ENCODE measurements around the gene MED20.
"Not testable (repeated sequence)": the region's sequence is repeated elsewhere in the genome, so short reads cannot be mapped to it uniquely, and the experiment has no call there.

The MED20 gene, protein sequence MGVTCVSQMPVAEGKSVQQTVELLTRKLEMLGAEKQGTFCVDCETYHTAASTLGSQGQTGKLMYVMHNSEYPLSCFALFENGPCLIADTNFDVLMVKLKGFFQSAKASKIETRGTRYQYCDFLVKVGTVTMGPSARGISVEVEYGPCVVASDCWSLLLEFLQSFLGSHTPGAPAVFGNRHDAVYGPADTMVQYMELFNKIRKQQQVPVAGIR

DNA sequence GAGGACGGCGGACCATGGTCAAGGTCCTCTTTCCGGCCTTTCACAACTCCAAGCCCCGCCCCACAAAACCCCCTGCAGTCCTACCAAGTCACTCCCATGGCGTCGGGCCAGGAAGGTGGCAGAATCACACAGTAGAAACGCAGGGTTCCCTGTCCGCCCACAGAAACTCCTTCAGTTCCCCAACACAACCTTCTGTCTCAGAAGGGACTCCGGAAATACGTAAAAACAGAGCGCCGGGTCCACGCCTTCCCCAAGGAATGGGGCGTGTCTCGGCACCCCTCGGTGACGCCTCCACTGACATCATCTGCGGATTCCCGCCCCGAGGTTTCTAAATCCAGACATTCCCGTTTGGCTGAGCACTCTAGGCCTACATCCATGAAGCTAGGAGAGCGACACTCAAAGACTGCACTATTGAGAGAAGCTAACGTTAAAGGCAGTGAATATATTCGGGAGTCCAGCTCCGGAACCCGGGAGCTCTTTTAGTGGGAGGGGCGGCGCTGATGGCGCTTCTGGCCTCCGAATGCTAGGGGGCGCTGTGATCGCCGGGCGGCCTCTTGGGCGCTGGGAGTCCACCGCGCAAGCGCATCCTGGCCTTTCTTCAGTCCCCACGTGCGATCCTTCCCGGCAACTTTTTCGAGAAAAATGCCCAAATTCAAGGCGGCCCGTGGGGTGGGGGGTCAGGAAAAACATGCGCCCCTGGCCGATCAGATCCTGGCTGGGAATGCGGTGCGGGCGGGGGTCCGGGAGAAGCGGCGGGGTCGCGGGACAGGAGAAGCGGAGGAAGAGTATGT, at the start of gene MED20, which contains the start of gene BYSL:
Gene MED20, minus strand, starts transcription at position 219 of the 791 bp plus-strand sequence. Its CDS starts 121 bp downstream, at position 98.
Gene BYSL, plus strand, starts transcription at position 579 of the 791 bp plus-strand sequence. Its CDS starts 64 bp downstream, at position 643.
- peak; percentile 38 for DNase-seq

DNA sequence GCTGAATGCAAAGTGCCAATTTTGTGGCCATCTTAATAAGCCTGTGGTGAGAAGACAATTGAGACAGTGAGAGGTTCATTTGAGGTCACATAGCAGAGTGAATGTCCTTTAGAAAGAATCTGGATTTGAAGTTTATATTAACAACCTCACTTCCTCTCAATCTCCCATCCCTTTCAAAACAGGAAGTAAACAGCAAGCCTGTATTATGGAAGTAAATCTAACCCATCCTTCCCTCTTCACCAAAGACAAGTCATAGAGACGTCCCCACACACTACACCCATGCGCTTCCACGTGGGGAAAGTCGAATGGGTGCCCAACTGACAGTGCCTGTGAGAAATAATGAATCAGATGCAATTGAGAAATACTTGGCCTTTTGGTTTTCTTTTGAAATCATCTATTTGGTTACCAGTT, 49.5 kb upstream of the MED20 start:
- DNase-seq = no peak

DNA sequence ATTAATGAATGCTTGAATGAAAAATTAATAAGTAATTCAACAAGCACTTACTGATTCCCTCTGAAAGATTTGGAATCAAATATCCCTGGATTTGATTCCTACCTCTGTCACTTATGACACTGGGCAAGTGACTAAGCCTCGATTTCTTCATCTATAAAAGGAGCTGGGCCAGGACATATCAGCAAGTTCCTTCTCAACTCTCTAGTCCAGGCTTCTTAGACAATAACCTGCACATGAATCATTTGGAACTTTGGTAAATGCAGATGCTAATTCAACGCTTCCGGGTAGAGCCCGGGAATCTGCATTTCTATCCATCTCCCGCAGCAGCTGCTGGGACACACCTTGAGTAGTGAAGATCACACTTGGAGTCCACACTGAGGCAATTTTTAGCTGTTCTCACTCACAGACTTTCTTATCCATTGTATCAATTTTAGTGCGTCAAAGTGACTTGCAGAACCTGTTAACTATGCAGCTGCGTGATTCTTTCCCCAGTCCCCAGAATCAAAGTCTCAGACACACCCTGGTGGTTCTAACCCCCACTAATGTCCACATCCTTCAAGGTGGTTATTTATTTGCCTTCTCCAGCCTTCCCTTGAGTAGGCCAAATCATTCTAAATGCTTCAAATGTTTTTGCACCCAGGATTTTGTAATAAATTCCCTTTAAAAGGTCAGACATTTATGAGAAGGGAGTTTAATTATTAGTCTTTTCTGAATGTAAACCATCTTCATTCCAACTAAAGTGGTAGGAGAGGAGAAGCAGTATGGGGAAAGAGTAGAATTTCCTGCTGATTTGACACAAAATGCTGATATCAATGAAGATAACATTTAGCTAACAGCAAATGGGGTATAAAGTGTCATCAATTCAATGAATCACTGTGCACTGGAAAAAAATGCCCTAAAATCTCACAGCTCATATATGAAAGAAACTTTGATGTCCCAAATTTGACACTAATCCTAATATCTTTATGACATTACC, 46.7 kb upstream of the MED20 start:
- no peak for DNase-seq

DNA sequence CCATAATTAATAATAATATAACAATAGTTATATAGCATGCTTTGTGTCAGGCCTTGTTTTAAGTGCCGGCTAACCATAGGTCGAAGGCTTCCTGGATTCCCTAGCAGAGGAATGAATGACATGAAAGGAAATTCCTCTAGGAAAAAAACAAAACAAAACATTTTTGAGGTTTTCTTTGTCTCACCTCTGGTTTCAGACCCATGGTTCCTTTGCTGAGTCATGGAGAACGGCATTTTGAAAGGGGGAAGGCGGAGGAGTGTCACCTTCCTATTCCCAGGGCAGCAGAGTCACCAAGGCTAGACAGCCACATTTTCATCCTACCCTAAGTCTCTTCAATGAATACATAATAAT, 46.0 kb upstream of the MED20 start:
- no peak for DNase-seq

DNA sequence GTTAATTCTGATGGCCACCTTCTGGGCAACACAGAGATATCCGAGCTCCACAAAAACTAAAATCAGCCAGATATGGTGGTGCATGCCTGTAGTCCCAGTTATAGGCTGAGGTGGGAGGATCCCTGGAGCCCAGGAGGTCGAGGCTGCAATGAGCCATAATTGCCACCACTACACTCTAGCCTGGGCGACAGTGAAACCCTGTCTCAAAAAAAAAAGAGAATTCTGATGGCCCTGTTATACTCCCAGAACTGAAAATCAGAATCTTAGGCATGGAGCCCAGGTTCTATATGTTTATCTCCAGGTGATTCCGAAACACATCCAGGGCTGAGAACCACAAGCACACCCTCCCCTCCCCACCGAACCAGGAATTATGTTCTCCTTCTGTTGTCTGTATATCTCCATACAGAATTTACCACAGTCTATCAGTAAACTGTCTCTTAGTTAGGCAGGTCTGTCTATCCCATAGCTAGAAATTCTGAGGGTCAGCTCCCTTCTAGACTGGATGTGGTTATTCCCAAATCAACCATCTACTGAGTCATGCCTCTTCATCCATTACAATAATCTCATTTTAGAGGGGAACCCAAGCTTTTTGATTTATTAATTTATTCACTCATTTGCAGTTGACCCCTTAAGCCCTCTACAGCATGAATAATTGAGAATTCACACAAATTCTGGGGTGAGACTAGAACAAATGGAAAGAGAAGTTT, 45.4 kb upstream of the MED20 start:
- DNase-seq = no peak

DNA sequence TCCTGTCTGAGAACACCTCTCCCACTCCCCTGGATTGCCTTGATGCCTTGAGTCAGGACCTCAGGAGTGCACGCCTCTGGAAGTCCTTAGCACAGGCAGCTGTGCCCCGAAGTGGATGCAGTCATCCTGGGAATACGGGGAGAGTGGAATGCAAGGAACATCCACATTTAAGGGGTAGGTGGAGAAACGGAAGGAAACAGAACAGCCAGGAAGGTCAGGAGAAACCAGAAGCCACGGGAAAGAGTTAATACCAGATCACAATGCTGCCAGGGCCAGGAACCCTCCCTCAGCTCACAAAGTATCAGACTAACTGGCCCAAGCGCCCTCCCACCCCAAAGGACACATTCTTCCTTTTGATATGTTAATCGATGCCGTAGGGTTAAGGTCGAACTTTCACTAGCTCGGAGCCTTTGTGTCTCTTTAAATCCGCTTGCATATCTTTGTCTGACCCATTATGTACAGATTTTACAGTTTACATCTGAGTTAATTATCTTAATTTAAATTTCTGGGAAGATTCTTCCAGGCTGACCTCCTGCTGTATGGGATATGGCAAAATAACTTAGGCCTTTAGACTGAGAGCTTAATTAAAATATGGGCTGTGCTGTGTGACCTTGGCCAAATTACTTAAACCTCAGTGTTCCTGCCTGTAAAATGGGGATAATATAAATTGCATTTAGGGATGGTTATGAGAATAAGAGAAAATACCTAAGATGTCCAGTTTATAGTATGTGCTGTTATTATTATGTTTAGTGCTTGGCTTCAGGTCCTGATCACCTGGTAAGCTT, 44.7 kb upstream of the MED20 start:
- DNase-seq = no peak

DNA sequence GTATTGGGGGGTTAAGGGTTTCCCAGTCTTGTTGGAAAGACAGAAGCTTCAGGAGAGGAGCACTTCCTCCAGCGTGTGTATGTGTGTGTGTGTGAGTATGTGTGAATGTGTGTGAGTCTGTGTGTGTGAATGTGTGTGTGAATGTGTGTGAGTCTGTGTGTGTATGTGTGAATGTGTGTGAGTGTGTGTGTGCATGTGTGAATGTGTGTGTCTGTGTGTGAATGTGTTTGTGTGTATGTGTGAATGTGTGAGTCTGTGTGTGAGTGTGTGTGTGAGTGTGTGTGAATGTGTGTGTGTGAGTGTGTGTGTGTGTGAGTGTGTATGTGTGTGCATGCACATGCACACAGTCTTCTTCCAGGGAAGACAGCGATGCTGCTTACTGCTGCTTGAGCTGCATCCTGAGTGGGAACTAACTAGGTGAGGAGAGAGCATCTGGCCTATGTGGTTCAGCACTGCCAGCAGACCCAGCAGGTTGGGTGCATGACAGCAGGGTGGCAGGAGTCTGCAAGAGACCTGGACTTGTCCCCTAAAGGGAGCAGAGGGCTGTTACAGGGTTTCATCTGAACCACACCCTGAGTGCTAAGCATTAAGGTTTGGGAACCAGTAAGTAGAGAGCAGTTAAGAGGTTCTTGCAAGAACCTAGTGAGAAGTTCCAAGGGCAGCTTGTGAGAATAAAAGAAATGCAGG, 43.4 kb upstream of the MED20 start:
- DNase-seq = no peak

DNA sequence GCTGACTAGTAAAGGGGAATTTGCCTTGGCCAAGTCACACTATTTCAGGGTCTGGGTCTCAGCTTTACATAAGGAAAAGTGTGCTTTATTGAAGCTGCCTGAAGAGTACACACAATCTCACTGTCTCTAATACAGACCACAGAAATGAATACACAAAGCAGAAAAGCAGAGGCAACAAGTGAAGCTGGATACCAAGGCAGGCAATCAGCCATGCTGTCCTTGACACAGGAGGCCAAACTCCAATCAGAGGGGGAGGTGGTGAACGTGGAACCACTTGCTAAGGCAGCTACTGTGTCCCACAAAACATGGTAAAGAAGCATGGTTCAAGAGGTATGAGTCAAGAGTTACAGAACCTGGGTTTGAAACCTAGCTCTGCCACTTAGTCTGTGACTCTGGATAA, 42.4 kb upstream of the MED20 start:
- no peak for DNase-seq

DNA sequence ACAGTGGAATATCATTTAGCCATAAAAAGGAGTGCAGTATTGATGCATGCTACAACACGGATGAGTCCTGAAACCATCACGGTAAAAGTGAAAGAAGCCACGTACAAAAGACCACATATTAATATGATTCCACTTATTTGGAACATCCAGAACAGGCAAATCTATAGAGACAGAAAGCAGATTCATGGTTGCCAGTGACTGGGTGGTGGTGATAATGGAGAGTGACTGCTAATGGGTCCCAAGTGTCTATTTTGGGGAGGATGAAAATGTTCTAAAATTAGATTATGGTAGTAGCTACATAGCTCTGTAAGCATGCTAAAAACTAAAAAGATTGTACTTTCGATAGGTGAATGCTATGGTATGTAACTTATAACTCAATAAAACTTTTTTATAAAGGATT, 39.1 kb upstream of the MED20 start:
- no peak for DNase-seq

DNA sequence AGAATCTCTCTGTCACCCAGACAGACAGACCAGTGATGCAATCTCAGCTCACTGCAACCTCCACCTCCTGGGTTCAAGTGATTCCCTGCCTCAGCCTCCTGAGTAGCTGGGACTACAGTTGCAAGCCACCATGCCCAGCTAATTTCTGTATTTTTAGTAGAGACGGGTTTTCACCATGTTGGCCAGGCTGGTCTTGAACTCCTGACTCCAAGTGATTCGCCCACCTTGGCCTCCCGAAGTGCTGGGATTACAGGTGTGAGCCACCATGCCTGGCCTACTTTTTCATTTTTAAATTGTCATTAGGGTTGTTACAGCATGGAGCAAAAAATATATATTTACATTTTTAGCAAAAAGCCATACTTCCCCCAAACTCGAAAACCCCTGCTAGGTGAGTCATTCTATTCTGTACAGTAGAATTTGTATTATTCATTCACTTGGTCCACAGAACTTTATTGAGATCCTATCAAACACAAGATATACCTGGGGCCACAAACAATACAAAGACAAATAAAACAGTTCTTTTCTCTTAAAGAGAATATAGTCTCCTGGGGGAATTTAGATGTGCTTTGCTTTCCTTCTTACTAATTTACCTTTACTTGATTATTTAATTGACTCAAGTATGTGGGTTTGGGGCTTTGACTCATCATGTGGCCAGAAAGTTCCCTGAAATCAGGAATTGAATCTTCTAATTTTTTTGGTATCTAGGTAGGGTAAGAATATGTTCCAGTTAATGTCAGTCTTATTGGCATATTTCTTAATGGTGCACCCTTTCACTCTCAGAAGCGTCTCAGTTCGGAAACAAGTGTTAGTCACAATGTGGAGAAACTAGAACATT, 37.3 kb upstream of the MED20 start:
- DNase-seq = no peak

DNA sequence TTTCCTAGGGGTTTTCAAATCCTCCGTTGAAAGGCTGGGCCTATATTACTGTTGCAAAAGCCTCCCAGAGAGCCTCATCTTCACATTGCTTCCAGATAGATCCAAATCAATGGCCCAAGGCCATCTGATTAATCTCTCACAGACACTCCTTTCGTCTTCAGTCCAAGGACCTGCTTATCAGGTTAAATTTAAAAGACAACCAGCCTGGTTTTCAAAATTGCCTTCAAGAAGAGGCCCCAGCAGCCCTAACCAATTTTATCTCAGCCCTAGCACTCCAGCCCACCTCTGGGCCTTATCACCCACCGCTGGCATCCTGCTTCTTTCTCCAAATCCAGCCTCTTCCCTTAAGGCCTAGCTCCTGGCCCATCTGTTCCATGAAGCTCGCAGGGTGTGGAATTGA, 36.2 kb upstream of the MED20 start:
- no peak for DNase-seq

DNA sequence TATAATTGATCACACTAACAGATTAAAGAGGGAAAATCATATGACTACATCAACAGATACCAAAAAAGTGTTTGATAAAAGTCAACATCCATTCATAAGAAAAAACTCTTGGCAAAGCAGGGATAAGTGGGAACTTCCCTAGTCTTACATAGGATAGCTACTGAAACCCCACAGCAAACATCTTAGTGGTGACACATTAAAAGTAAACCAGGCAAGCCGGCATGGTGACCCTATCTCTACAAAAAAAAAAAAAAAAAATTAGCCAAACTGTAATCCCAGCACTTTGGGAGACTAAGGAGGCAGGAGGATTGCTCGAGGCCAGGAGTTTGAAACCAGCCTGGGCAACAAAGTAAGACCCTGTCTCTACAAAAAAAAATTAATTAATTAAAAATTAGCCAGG, 34.5 kb upstream of the MED20 start:
- no peak for DNase-seq

DNA sequence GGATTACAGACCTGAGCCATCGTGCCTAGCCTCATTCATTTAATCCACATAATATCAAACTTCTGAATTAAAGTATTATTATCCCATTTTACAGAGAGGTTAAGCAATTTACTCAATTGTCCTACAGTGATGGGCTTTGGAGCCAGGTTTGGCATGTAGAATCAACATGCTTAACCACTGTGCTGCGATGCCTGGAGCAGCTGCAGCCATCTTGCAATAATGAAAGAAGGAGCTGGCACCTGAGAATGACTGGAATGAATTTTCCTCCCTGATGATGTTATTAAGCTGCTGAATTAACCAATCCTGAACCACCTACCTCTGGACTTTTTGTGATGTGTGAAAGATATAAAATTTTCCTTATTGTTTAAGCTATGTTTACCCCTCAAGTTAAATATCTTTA, 33.7 kb upstream of the MED20 start:
- no peak for DNase-seq

DNA sequence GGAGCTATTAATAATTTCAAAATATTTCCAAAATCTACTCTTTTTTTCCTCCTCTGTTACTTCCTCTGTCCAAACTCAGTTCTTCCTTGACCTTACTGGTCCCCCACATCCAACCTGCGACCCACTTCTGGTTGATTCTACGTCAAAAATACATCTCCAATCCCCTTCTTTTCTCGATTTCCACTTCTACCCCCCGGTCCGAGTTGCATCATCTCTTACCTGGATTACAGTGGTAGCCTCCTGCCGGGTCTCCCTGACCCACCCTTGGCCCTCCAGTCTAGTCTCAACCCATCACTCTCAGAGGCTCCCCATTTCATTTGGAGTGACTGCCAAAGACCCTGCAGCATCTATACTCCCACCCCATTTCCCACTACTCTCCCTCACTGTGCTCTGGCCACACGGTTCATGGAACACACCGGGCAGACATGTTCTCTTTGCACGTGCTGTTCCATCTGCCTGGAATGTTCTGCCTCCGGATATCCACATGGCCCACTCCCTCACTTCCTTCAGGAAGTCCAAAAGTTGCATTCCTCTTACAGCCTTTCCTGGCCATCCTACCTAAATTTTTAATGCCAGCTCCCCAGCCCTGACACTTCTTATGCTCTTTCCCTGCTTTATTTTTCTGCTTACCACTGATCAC, 26.8 kb upstream of the MED20 start:
- no peak for DNase-seq

DNA sequence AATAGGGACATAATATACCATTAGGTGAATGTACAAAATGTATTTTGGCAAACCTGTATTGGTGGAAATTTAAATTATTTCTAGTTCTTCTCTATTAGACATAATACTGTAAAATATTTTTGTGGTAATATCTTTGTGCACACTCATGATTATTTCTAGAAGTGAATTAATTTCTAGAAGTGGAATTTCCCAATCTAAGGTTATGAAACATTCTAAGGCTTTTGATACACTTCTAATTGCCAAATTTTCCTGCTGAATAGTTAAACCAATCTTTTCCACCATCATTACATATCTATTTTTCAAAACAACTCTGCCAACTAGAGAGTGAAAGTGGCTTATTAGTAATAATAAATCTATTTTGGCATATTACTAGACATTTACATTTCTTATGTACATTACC, 22.5 kb upstream of the MED20 start:
- DNase-seq = no peak

DNA sequence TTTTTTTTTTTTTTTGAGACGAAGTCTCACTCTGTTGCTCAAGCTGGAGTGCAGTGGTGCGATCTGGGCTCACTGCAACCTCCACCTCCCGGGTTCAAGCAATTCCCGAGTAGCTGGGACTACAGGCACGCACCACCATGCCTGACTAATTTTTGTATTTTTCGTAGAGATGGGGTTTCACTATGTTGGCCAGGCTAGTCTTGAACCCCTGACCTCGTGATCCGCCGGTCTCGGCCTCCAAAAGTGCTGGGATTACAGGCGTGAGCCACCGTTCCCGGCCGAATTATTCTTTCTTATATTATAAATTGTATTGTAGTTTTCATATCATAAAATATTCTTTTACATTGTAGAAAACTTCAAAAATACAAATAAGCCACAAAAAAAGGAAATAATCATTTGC, 21.9 kb upstream of the MED20 start:
- DNase-seq = not testable (repeated sequence)

DNA sequence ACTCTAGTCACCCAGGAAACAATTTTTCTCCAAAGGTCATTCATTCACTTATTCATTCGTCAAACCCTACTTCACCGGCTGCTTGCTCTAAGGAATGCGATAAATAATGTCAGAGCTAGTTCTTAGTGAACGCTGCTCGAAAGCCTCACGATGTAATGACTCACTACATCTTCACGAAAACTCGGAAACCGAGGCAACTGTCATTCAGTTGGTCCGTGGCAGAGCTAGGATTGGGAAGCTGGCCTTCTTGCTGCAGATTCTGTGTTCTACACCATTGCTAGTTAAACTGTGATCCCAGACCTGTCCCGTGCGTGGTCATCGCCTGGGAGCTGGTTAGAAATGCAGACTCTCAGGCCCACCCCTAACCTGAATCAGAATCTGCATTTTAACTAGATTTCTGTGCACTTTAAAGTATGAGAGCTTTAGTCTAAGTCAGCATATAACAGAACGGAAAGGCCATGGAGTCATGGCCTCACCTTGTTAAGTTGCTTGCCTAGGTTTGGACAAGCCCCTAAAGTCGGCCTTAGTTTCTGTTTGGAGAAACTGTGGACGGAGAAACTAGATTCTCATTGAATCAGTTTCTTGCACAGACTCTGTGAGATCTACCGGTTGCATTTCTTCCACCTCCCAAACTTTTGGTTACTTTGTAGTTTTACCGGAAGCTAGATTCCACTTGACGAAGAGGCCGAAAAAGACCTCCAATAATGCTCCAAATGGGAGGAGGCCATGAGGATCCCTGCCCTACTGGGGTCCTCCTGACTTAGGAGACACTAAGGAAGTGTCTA, 21.3 kb upstream of the MED20 start:
- no peak for DNase-seq

DNA sequence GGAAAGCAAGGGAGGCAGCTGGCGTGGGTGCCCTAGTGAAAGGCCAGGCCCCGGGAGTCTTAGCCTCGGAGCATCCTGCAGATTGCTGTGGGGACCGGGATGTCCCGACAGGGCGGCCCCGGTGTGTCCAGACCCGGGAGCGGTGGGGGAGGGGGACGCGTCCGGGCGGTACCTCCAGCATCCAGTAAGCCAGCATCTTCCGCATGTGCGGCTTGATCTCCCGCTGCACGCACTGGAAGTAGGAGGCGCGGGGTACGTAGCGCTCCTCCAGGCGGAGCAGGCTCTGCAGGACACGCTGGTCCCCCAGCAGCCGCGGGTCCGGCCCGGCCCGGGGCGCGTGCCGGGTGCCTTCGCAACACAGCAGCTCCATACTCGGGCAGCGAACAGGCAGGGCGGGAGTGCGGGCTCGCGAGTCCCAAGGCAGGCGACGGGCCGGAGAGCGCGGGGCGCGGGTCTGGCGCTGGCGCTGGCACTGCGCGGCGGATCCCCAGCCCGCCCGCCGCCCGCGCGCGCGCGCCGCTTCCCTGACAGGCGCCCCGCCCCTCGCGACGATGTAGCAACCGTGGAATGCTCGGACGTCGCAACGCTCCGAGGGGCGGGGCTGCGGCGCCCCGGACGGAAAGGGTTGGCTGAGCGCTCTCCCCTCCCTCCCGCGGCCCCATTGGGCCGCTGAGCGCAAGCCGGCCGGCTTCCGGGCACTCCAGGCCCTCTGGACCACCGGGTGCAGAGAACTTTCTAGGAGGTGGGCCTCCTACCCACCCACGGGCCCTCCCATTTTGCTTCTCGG, 20.5 kb upstream of the MED20 start, which contains the start of gene CCND3:
Gene CCND3, minus strand, starts transcription at position 529 of the 787 bp plus-strand sequence. Its CDS starts 159 bp downstream, at position 370.
- DNase-seq = no peak
